ENCODE results near the gene PLEKHM3. TPM values are rescaled to one million over a fixed set of nuclear protein-coding genes. Genes with fewer than 3 reads are reported as not detected.

PLEKHM3 gene
- total and polyA plus RNA-seq, 2 donors (not counting 3 experiments of a cell fraction or from before 2014, with no cell fraction given) = 3.1 to 9.1 TPM

DNA sequence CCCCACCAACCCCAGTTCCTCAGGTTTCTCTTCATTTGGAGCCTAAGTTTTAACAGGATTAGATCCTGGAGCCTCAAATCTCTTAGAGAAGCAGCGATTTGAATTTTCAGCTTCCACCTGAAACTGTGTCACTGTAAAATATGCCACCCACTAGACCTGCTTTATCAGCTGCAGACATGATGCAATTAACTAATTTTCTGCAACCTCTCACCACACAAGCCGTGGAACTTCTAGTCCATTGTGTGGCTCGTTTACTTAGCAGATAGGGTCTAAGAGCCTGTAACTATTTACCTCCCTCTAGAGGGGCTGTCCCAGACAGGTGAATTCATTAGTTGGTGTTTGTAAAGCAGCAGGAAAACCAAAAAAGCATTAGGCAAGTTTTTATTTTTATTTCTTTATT lies 224.1 kb downstream of the PLEKHM3 start:
- FAIRE-seq = peak; percentile 70

More for the DNA sequence above, 224.1 kb downstream of the PLEKHM3 start:
- H3K4me2 ChIP-seq (ENCODE audit: insufficient read depth, low read length) = no peak overlapping the region
- H3K79me2 ChIP-seq (ENCODE audit: control insufficient read depth, insufficient read depth, low read length) = no peaks in the 10 kb centered on the region
- ChIA-PET POLR2A (no interaction called here), CTCF (no interaction called here)
- TF ChIP-seq JUN (IDR thresholded peaks at IDR 0.05; ENCODE audit: borderline replicate concordance, insufficient read depth, insufficient read length, low read depth) (no peak), POLR2A (IDR thresholded peaks at IDR 0.05; ENCODE audit: low read depth, low read length) (no peak), POLR2AphosphoS5 (IDR thresholded peaks at IDR 0.05; ENCODE audit: insufficient read depth, low read depth, low read length) (no peak), MYC (IDR thresholded peaks at IDR 0.05; ENCODE audit: low read depth, low read length) (no peak), FOS (IDR thresholded peaks at IDR 0.05; ENCODE audit: borderline replicate concordance, insufficient read depth, low read length) (no peak)
- TF ChIP-seq, protein P1, sequence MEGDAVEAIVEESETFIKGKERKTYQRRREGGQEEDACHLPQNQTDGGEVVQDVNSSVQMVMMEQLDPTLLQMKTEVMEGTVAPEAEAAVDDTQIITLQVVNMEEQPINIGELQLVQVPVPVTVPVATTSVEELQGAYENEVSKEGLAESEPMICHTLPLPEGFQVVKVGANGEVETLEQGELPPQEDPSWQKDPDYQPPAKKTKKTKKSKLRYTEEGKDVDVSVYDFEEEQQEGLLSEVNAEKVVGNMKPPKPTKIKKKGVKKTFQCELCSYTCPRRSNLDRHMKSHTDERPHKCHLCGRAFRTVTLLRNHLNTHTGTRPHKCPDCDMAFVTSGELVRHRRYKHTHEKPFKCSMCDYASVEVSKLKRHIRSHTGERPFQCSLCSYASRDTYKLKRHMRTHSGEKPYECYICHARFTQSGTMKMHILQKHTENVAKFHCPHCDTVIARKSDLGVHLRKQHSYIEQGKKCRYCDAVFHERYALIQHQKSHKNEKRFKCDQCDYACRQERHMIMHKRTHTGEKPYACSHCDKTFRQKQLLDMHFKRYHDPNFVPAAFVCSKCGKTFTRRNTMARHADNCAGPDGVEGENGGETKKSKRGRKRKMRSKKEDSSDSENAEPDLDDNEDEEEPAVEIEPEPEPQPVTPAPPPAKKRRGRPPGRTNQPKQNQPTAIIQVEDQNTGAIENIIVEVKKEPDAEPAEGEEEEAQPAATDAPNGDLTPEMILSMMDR (IDR thresholded peaks at IDR 0.05; ENCODE audit: extremely low read depth in 1 of 2, insufficient read depth in 1 of 2, low read depth in 1 of 2, low read length in 2 of 2) = no peak
- TF ChIP-seq, protein P2, sequence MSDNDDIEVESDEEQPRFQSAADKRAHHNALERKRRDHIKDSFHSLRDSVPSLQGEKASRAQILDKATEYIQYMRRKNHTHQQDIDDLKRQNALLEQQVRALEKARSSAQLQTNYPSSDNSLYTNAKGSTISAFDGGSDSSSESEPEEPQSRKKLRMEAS (IDR thresholded peaks at IDR 0.05; ENCODE audit: insufficient read depth, insufficient read length) = no peak
- H4K20me1 ChIP-seq (replicated peaks; ENCODE audit: control insufficient read depth, extremely low read depth, insufficient read depth, low read length) = no peaks in the 10 kb centered on the region
- H3K9ac ChIP-seq (replicated peaks; ENCODE audit: extremely low read depth, insufficient read depth, low read length) = no peak overlapping the region
- H3K27me3 ChIP-seq (ENCODE audit: control insufficient read depth in 2 of 2, insufficient read depth in 2 of 2, low read length in 2 of 2) = no peaks in the 10 kb centered on the region
- H3K9me1 ChIP-seq (replicated peaks; ENCODE audit: control insufficient read depth, extremely low read depth, insufficient read depth, low read length) = no peaks in the 10 kb centered on the region
- no peaks in the 10 kb centered on the region for H3K36me3 ChIP-seq (ENCODE audit: control insufficient read depth in 2 of 2, extremely low read depth in 1 of 2, insufficient read depth in 2 of 2, low read length in 2 of 2)
- H2AFZ ChIP-seq (ENCODE audit: low read depth, low read length) = no peak overlapping the region
- H3K4me1 ChIP-seq (ENCODE audit: control insufficient read depth, extremely low read depth, insufficient read depth, low read length) = no peaks in the 10 kb centered on the region
- H3K9me3 ChIP-seq (replicated peaks; ENCODE audit: control insufficient read depth, insufficient read depth, low read length) = no peaks in the 10 kb centered on the region
- intact Hi-C loops (cut with micrococcal nuclease) (no loop called here), dilution Hi-C loops (cut with MboI; ENCODE audit: extremely low pct_ligation_motif_present, low sequenced_read_pairs) (no loop called here)
- no TSS peak for BruUV-seq (replicated peaks)
- H3K4me3 ChIP-seq (replicated peaks in 1 of 3; ENCODE audit: insufficient read depth in 1 of 3, low read depth in 1 of 3, low read length in 3 of 3) = no peak overlapping the region
- no peak overlapping the region for H3K27ac ChIP-seq (ENCODE audit: insufficient read depth, low read depth, low read length)
- no peak for DNase-seq (ENCODE audit: low read depth, low spot score)
